OCI-LY7 (cell line): ENCODE measurements around the gene EEF1AKMT2. TPM values are rescaled to one million over a fixed set of nuclear protein-coding genes. Genes with fewer than 3 reads are reported as not detected.

Experiments used
- BruUV-seq: library from RNA; stranded (reverse); fragments of 400-500 nt; replicated peaks from 2 replicates; lab custom pipeline; 2021; lab: Mats Ljungman, UMichigan
- CTCF ChIA-PET: fragments of 300-600 bp; sonication (Branson Sonifier 250); formaldehyde crosslinking; loops from one replicate; lab custom pipeline; 2022; ENCODE audit warnings: antibody characterized with exemption; ENCODE audit not compliant: unreplicated experiment; lab: Charles Lee
- POLR2A ChIA-PET: fragments of 300-600 bp; sonication (Branson Sonifier 250); formaldehyde crosslinking; loops from one replicate; lab custom pipeline; 2022; ENCODE audit warnings: antibody characterized with exemption; lab: Charles Lee
- DNase-seq: peaks from one replicate; pipeline ENCODE4 v3.0.0-alpha.2; 2015; ENCODE audit warnings: low spot score
- H2AFZ ChIP-seq: fragments of 200-600 bp; sonication (generic), shearing (Covaris generic); 2 replicates; pipeline ENCODE4 v1.6.1; 2014; ENCODE audit warnings: mild to moderate bottlenecking, antibody characterized with exemption, low read length, moderate library complexity
- H3K27ac ChIP-seq: fragments of 200-600 bp; sonication (generic); 2 replicates; pipeline ENCODE4 v1.5.1; 2014; ENCODE audit warnings: mixed run types, low read depth, mild to moderate bottlenecking, moderate library complexity, low read length, inconsistent platforms; ENCODE audit not compliant: poor library complexity, severe bottlenecking
- H3K36me3 ChIP-seq: fragments of 200-600 bp; sonication (generic); 2 replicates; pipeline ENCODE4 v1.6.1; 2014; ENCODE audit warnings: mild to moderate bottlenecking, antibody characterized with exemption, low read length, moderate library complexity, mixed read lengths; ENCODE audit not compliant: insufficient read depth
- H3K4me1 ChIP-seq: fragments of 200-600 bp; sonication (generic); 2 replicates; pipeline ENCODE4 v1.5.1; 2014; ENCODE audit warnings: mild to moderate bottlenecking, low read length; ENCODE audit not compliant: insufficient read depth, poor library complexity, severe bottlenecking
- H3K4me2 ChIP-seq: fragments of 200-600 bp; sonication (generic); 2 replicates; pipeline ENCODE4 v1.6.1; 2014; ENCODE audit warnings: mild to moderate bottlenecking, low read length
- H3K4me3 ChIP-seq: fragments of 200-600 bp; sonication (generic); 2 replicates; pipeline ENCODE4 v1.5.1; 2014; ENCODE audit warnings: mild to moderate bottlenecking, low read depth, low read length; ENCODE audit not compliant: poor library complexity, severe bottlenecking
- H3K79me2 ChIP-seq: fragments of 200-600 bp; sonication (generic); 2 replicates; pipeline ENCODE4 v1.6.1; 2016; ENCODE audit warnings: low read depth, mild to moderate bottlenecking, low read length, moderate library complexity, mixed read lengths; ENCODE audit not compliant: insufficient read depth
- H3K9me2 ChIP-seq: fragments of 200-600 bp; sonication (generic); 2 replicates; pipeline ENCODE4 v1.6.1; 2016; ENCODE audit warnings: mild to moderate bottlenecking, low read length, mixed read lengths; ENCODE audit not compliant: insufficient read depth
- H3K9me3 ChIP-seq: fragments of 200-600 bp; sonication (generic); 2 replicates; pipeline ENCODE4 v1.6.1; 2014; ENCODE audit warnings: mild to moderate bottlenecking, mixed run types, low read length, mixed read lengths
- H4K20me1 ChIP-seq: fragments of 200-600 bp; sonication (generic); 2 replicates; pipeline ENCODE4 v1.6.1; 2014; ENCODE audit warnings: mild to moderate bottlenecking, antibody characterized with exemption, low read length, moderate library complexity, mixed read lengths; ENCODE audit not compliant: insufficient read depth
- CTCF ChIP-seq: fragments of 200-600 bp; sonication (generic); conservative IDR thresholded peaks from 2 replicates; pipeline ENCODE4 v1.5.1; 2014; ENCODE audit warnings: mild to moderate bottlenecking, antibody characterized with exemption, low read length, moderate library complexity, mixed read lengths
- EZH2phosphoT487 ChIP-seq: fragments of 200-600 bp; sonication (generic); IDR thresholded peaks from 2 replicates; pipeline ENCODE4 v1.6.1; 2018; ENCODE audit warnings: low read depth, borderline replicate concordance, mild to moderate bottlenecking, mixed run types, antibody characterized with exemption, low read length, moderate library complexity, mixed read lengths
- intact Hi-C: fragments of 100-400 bp; cut with micrococcal nuclease; formaldehyde crosslinking; loops from one replicate; pipeline ENCODE4 v1.10.0; 2022; ENCODE audit not compliant: unreplicated experiment
- total RNA-seq, 2 experiments: library from RNA; depleted of rRNA in 1 of 2; stranded (reverse); fragments of >200 nt in 1 of 2; shearing (Covaris generic) in 1 of 2; gene quantifications; 2 replicates each; pipeline ENCODE4 v1.2.3, GENCODE V29; 2014 to 2022

Gene EEF1AKMT2
- total RNA-seq, 2 experiments from 2014 or later, result 32.4 to 37.7 TPM

- H4K20me1 ChIP-seq, result peaks cover 15% of the 10 kb centered on the region; the same call in 1 of the 2 replicates
- POLR2A ChIA-PET, result interaction anchor here (0.7 to 1.2 kb wide), 2 partner anchors 9 to 28 kb away, joined by 3 to 4 read pairs; no protein-coding TSS in a partner anchor
- peaks cover 40% of the 10 kb centered on the region for H3K4me1 ChIP-seq
- H3K4me2 ChIP-seq, result no peak overlapping the region
- H3K9me2 ChIP-seq, result no peaks in the 10 kb centered on the region
- H3K36me3 ChIP-seq, result peaks cover 43% of the 10 kb centered on the region
- no peak overlapping the region for H3K4me3 ChIP-seq
- H3K9me3 ChIP-seq, result no peaks in the 10 kb centered on the region
- CTCF ChIA-PET, result no interaction called here
- H3K79me2 ChIP-seq, result peaks cover 95% of the 10 kb centered on the region
- TF ChIP-seq EZH2phosphoT487, result no peak
- TF ChIP-seq CTCF, result no peak
- H2AFZ ChIP-seq, result no peak overlapping the region
- intact Hi-C loops, result no loop called here
- DNase-seq, result no peak
- BruUV-seq, result no TSS peak
- H3K27ac ChIP-seq, result no peak overlapping the region
These were observed 78.8 kb downstream of the EEF1AKMT2 start for GRCh38 chr10:124712704-124713407.

GRCh38 chr10:124711145-124711544, 80.5 kb downstream of the EEF1AKMT2 start:
- no peak overlapping the region for H2AFZ ChIP-seq
- peaks cover 12% of the 10 kb centered on the region; the same call in 1 of the 2 replicates for H4K20me1 ChIP-seq
- H3K9me3 ChIP-seq, result no peaks in the 10 kb centered on the region
- no peaks in the 10 kb centered on the region for H3K9me2 ChIP-seq
- H3K79me2 ChIP-seq, result peaks cover 92% of the 10 kb centered on the region
- POLR2A ChIA-PET, result no interaction called here
- no peak overlapping the region for H3K27ac ChIP-seq
- H3K4me1 ChIP-seq, result peaks cover 50% of the 10 kb centered on the region
- peaks cover 39% of the 10 kb centered on the region for H3K36me3 ChIP-seq
- H3K4me3 ChIP-seq, result no peak overlapping the region
- H3K4me2 ChIP-seq, result no peak overlapping the region
- BruUV-seq, result no TSS peak
- DNase-seq, result no peak
- CTCF ChIA-PET, result no interaction called here
- intact Hi-C loops, result no loop called here
- no peak for TF ChIP-seq EZH2phosphoT487
- no peak for TF ChIP-seq CTCF

GRCh38 chr10:124710266-124710881, 81.3 kb downstream of the EEF1AKMT2 start:
- H3K36me3 ChIP-seq, result peaks cover 39% of the 10 kb centered on the region
- no peak overlapping the region for H3K4me3 ChIP-seq
- BruUV-seq, result no TSS peak
- peaks cover 84% of the 10 kb centered on the region for H3K79me2 ChIP-seq
- H3K4me1 ChIP-seq, result peaks cover 50% of the 10 kb centered on the region
- DNase-seq, result no peak
- ChIA-PET CTCF (no interaction called here), POLR2A (no interaction called here)
- H2AFZ ChIP-seq, result no peak overlapping the region
- peaks cover 9% of the 10 kb centered on the region; the same call in 1 of the 2 replicates for H4K20me1 ChIP-seq
- no peaks in the 10 kb centered on the region for H3K9me2 ChIP-seq
- TF ChIP-seq EZH2phosphoT487, result no peak
- no peak for TF ChIP-seq CTCF
- H3K4me2 ChIP-seq, result no peak overlapping the region
- intact Hi-C loops, result no loop called here
- no peaks in the 10 kb centered on the region for H3K9me3 ChIP-seq
- no peak overlapping the region for H3K27ac ChIP-seq
